Measurements from ENCODE around the gene RAD51B. TPM values are rescaled to one million over a fixed set of nuclear protein-coding genes. Genes with fewer than 3 reads are reported as not detected.
A peak's percentile ranks its signal among the peaks of the same experiment; 100 is the strongest.

RAD51B gene
- polyA plus RNA-seq, 1 donor (not counting 4 experiments of a cell fraction or from before 2014, with no cell fraction given) = 13.3 TPM

DNA sequence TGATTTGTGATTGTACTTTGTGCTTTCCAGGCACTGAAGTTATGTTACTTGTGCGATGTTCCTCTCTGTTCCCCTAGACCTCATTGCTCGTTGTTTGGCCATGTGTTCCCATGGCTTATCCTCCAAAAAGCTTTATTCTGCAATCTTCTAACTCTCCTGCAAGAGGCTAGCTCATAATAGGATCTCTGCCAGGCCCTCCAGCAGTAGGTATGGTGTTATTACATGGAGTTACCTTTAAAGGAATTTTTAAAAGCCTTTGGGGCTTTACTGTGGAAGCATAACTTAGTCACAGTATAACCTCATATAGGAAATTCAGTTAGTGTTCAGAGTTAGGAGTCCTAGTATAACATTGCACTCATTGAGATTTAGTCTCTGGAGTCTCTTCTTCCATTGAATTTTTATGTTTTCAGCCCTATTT is 292.3 kb downstream of the RAD51B start:
- TF ChIP-seq, protein P1, sequence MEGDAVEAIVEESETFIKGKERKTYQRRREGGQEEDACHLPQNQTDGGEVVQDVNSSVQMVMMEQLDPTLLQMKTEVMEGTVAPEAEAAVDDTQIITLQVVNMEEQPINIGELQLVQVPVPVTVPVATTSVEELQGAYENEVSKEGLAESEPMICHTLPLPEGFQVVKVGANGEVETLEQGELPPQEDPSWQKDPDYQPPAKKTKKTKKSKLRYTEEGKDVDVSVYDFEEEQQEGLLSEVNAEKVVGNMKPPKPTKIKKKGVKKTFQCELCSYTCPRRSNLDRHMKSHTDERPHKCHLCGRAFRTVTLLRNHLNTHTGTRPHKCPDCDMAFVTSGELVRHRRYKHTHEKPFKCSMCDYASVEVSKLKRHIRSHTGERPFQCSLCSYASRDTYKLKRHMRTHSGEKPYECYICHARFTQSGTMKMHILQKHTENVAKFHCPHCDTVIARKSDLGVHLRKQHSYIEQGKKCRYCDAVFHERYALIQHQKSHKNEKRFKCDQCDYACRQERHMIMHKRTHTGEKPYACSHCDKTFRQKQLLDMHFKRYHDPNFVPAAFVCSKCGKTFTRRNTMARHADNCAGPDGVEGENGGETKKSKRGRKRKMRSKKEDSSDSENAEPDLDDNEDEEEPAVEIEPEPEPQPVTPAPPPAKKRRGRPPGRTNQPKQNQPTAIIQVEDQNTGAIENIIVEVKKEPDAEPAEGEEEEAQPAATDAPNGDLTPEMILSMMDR (optimal IDR thresholded peaks at IDR 0.05 in 1 of 3, IDR thresholded peaks at IDR 0.05 in 1 of 3, conservative IDR thresholded peaks at IDR 0.05 in 1 of 3; ENCODE audit: extremely low read depth in 1 of 3, insufficient read depth in 2 of 3, low read length in 3 of 3) = no peak
- no peak for TF ChIP-seq EZH2 (IDR thresholded peaks at IDR 0.05; ENCODE audit: low read length)
- Histone ChIP-seq H3K4me3 (ENCODE audit: control insufficient read depth in 2 of 3, extremely low read depth in 1 of 3, insufficient read depth in 2 of 3, low read depth in 1 of 3, low read length in 3 of 3) (no peak overlapping the region), H3K27me3 (ENCODE audit: control insufficient read depth, extremely low read depth, insufficient read depth, low read length) (no peaks in the 10 kb centered on the region), H3K4me2 (ENCODE audit: control insufficient read depth, extremely low read depth, insufficient read depth, low read depth, low read length) (no peak overlapping the region), H3K4me1 (ENCODE audit: control insufficient read depth, extremely low read depth, insufficient read depth, low read length) (peaks cover 5% of the 10 kb centered on the region), H3K9me3 (ENCODE audit: control insufficient read depth, low read depth, low read length) (no peaks in the 10 kb centered on the region), H3K79me2 (ENCODE audit: control insufficient read depth, insufficient read depth, low read length) (no peaks in the 10 kb centered on the region), H3K9me1 (ENCODE audit: control insufficient read depth, extremely low read depth, insufficient read depth, low read length) (no peaks in the 10 kb centered on the region), H3K36me3 (ENCODE audit: control insufficient read depth in 2 of 2, extremely low read depth in 1 of 2, insufficient read depth in 2 of 2, low read length in 2 of 2) (no peaks in the 10 kb centered on the region), H3K9ac (ENCODE audit: control insufficient read depth, extremely low read depth, insufficient read depth, low read length) (no peak overlapping the region), H3K27ac (ENCODE audit: control insufficient read depth, insufficient read depth, low read length) (no peak overlapping the region), H4K20me1 (ENCODE audit: control insufficient read depth, extremely low read depth, insufficient read depth, low read length) (no peaks in the 10 kb centered on the region), H2AFZ (ENCODE audit: control insufficient read depth, low read length) (no peak overlapping the region)
- dilution Hi-C loops (cut with MboI; ENCODE audit: extremely low pct_ligation_motif_present, low sequenced_read_pairs) = no loop called here
- DNase-seq (ENCODE audit: low read depth, low spot score) (no peak), FAIRE-seq (peak; percentile 41)

DNA sequence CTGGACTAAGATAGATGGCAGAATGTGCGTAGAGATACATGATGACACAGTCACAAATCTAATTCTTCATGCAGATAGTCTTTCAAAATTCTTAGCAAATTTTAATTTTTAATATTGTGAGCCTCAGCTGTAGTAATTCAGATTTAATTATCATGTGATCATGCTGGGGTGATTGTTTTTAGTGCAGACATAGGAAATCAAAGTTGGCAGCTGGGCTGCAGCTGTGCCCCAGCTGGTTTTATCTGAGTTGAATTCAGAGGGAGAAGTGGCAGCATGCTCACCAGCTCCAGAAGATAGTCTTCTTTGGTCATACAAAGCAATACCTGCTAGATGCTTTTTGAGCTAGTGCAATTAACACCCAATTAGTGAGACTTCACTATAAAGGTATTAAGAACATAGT is 292.9 kb downstream of the RAD51B start:
- Histone ChIP-seq H3K4me2 (ENCODE audit: control insufficient read depth, extremely low read depth, insufficient read depth, low read depth, low read length) (no peak overlapping the region), H3K9me1 (ENCODE audit: control insufficient read depth, extremely low read depth, insufficient read depth, low read length) (no peaks in the 10 kb centered on the region), H3K4me3 (ENCODE audit: control insufficient read depth in 2 of 3, extremely low read depth in 1 of 3, insufficient read depth in 2 of 3, low read depth in 1 of 3, low read length in 3 of 3) (no peak overlapping the region), H3K4me1 (ENCODE audit: control insufficient read depth, extremely low read depth, insufficient read depth, low read length) (peaks cover 5% of the 10 kb centered on the region), H3K79me2 (ENCODE audit: control insufficient read depth, insufficient read depth, low read length) (no peaks in the 10 kb centered on the region), H4K20me1 (ENCODE audit: control insufficient read depth, extremely low read depth, insufficient read depth, low read length) (no peaks in the 10 kb centered on the region), H3K9me3 (ENCODE audit: control insufficient read depth, low read depth, low read length) (no peaks in the 10 kb centered on the region), H2AFZ (ENCODE audit: control insufficient read depth, low read length) (no peak overlapping the region), H3K36me3 (ENCODE audit: control insufficient read depth in 2 of 2, extremely low read depth in 1 of 2, insufficient read depth in 2 of 2, low read length in 2 of 2) (no peaks in the 10 kb centered on the region), H3K9ac (ENCODE audit: control insufficient read depth, extremely low read depth, insufficient read depth, low read length) (no peak overlapping the region), H3K27ac (ENCODE audit: control insufficient read depth, insufficient read depth, low read length) (no peak overlapping the region), H3K27me3 (ENCODE audit: control insufficient read depth, extremely low read depth, insufficient read depth, low read length) (no peaks in the 10 kb centered on the region)
- DNase-seq (ENCODE audit: low read depth, low spot score) (no peak), FAIRE-seq (no peak)
- TF ChIP-seq EZH2 (IDR thresholded peaks at IDR 0.05; ENCODE audit: low read length) = no peak
- TF ChIP-seq, protein P1 (optimal IDR thresholded peaks at IDR 0.05 in 1 of 3, IDR thresholded peaks at IDR 0.05 in 1 of 3, conservative IDR thresholded peaks at IDR 0.05 in 1 of 3; ENCODE audit: extremely low read depth in 1 of 3, insufficient read depth in 2 of 3, low read length in 3 of 3) = no peak
- dilution Hi-C loops (cut with MboI; ENCODE audit: extremely low pct_ligation_motif_present, low sequenced_read_pairs) = no loop called here

Measured in keratinocyte (primary cell).